ENCODE results near the gene UBTD2. TPM values are rescaled to one million over a fixed set of nuclear protein-coding genes. Genes with fewer than 3 reads are reported as not detected.

UBTD2 gene
- total and polyA plus RNA-seq, 2 donors (not counting 1 experiment from before 2014, with no cell fraction given): 24.9 to 29.8 TPM

DNA sequence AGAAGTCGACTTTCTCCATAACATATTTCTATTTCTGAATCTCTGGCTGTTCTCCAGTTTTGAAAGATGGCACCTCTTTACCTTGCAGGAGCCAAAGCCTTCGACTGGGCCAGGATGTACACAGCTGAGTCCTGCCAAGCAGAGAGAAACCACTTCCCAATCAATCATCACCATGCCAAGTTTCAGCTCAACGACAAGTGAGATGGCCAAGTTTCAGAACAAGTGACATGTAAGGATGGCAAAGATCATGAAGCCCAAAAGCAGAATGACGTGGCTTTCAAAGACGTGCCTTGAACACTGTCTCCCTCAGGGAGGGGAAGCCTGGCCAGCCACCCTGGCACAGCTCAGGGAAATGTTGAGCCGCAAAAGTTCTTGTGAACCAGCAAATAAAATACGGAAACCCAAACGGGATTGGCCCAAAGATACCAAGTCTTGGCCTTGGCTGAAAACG lies 113.3 kb downstream of the UBTD2 start:
- no peaks in the 10 kb centered on the region for H4K20me1 ChIP-seq (ENCODE audit: control insufficient read depth, extremely low read depth, insufficient read depth, low read length)
- H3K9me3 ChIP-seq (ENCODE audit: control insufficient read depth, insufficient read depth, low read depth, low read length): no peaks in the 10 kb centered on the region
- no peak overlapping the region for H3K4me3 ChIP-seq (replicated peaks in 1 of 4; ENCODE audit: control extremely low read depth in 1 of 4, insufficient read depth in 1 of 4, low read depth in 3 of 4, low read length in 4 of 4)
- no peaks in the 10 kb centered on the region for H3K36me3 ChIP-seq (ENCODE audit: control insufficient read depth, insufficient read depth, low read length)
- no peak for DNase-seq (ENCODE audit: low read depth in 2 of 2)
- H3K27me3 ChIP-seq (ENCODE audit: control insufficient read depth, insufficient read depth, low read length): no peaks in the 10 kb centered on the region
- no peak overlapping the region for H3K4me2 ChIP-seq (ENCODE audit: extremely low read depth, insufficient read depth, low read length)
- H3K27ac ChIP-seq (ENCODE audit: insufficient read depth, low read length): no peak overlapping the region
- H3K4me1 ChIP-seq (ENCODE audit: control insufficient read depth, extremely low read depth, insufficient read depth, low read length): peaks cover 5% of the 10 kb centered on the region
- TF ChIP-seq, protein P1, sequence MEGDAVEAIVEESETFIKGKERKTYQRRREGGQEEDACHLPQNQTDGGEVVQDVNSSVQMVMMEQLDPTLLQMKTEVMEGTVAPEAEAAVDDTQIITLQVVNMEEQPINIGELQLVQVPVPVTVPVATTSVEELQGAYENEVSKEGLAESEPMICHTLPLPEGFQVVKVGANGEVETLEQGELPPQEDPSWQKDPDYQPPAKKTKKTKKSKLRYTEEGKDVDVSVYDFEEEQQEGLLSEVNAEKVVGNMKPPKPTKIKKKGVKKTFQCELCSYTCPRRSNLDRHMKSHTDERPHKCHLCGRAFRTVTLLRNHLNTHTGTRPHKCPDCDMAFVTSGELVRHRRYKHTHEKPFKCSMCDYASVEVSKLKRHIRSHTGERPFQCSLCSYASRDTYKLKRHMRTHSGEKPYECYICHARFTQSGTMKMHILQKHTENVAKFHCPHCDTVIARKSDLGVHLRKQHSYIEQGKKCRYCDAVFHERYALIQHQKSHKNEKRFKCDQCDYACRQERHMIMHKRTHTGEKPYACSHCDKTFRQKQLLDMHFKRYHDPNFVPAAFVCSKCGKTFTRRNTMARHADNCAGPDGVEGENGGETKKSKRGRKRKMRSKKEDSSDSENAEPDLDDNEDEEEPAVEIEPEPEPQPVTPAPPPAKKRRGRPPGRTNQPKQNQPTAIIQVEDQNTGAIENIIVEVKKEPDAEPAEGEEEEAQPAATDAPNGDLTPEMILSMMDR (conservative IDR thresholded peaks at IDR 0.05 in 1 of 2, IDR thresholded peaks at IDR 0.05 in 1 of 2; ENCODE audit: low read depth in 1 of 2, low read length in 2 of 2): no peak
- no peak for TF ChIP-seq EZH2 (IDR thresholded peaks at IDR 0.05; ENCODE audit: low read length, missing control alignments)
- H3K9ac ChIP-seq (ENCODE audit: insufficient read depth, low read length): no peak overlapping the region
- H3K79me2 ChIP-seq (ENCODE audit: control insufficient read depth, insufficient read depth, low read length): peaks cover 6% of the 10 kb centered on the region
- H2AFZ ChIP-seq (ENCODE audit: low read length): no peak overlapping the region

GRCh38 chr5:172169216-172169615 lies 114.3 kb downstream of the UBTD2 start:
- Histone ChIP-seq H4K20me1 (ENCODE audit: control insufficient read depth, extremely low read depth, insufficient read depth, low read length) (no peaks in the 10 kb centered on the region), H3K27me3 (ENCODE audit: control insufficient read depth, insufficient read depth, low read length) (no peaks in the 10 kb centered on the region), H2AFZ (ENCODE audit: low read length) (no peak overlapping the region), H3K9ac (ENCODE audit: insufficient read depth, low read length) (no peak overlapping the region), H3K9me3 (ENCODE audit: control insufficient read depth, insufficient read depth, low read depth, low read length) (no peaks in the 10 kb centered on the region), H3K36me3 (ENCODE audit: control insufficient read depth, insufficient read depth, low read length) (no peaks in the 10 kb centered on the region), H3K79me2 (ENCODE audit: control insufficient read depth, insufficient read depth, low read length) (peaks cover 6% of the 10 kb centered on the region), H3K4me1 (ENCODE audit: control insufficient read depth, extremely low read depth, insufficient read depth, low read length) (peaks cover 11% of the 10 kb centered on the region), H3K4me2 (ENCODE audit: extremely low read depth, insufficient read depth, low read length) (no peak overlapping the region), H3K4me3 (replicated peaks in 1 of 4; ENCODE audit: control extremely low read depth in 1 of 4, insufficient read depth in 1 of 4, low read depth in 3 of 4, low read length in 4 of 4) (no peak overlapping the region), H3K27ac (ENCODE audit: insufficient read depth, low read length) (no peak overlapping the region)
- TF ChIP-seq EZH2 (IDR thresholded peaks at IDR 0.05; ENCODE audit: low read length, missing control alignments): no peak
- TF ChIP-seq, protein P1 (conservative IDR thresholded peaks at IDR 0.05 in 1 of 2, IDR thresholded peaks at IDR 0.05 in 1 of 2; ENCODE audit: low read depth in 1 of 2, low read length in 2 of 2): no peak
- no peak for DNase-seq (ENCODE audit: low read depth in 2 of 2)

DNA sequence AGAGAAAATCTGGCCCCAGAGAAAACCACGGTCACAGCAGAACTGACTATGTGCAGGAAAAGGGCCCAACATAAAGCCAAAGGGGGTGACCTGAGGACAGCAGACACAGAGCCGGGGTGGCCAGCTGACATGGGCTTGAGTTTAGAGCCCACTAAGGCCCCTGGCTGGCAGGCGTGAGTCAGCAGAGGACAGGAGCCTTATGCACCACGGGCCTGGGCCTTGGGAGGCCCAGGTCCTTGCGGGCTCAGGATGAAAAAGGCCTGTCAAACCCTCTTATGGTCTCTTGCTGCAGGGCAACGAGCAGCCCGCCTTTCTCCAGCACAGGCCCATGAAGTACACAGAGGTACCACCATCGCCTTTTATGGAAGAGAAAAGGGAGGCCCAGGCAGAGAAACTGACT lies 115.3 kb downstream of the UBTD2 start:
- DNase-seq (ENCODE audit: low read depth in 2 of 2): no peak
- H3K27me3 ChIP-seq (ENCODE audit: control insufficient read depth, insufficient read depth, low read length): no peaks in the 10 kb centered on the region
- H3K4me2 ChIP-seq (ENCODE audit: extremely low read depth, insufficient read depth, low read length): peak overlapping the region; percentile 80
- no peak overlapping the region for H3K27ac ChIP-seq (ENCODE audit: insufficient read depth, low read length)
- no peaks in the 10 kb centered on the region for H3K9me3 ChIP-seq (ENCODE audit: control insufficient read depth, insufficient read depth, low read depth, low read length)
- H3K36me3 ChIP-seq (ENCODE audit: control insufficient read depth, insufficient read depth, low read length): no peaks in the 10 kb centered on the region
- peaks cover 14% of the 10 kb centered on the region for H3K4me1 ChIP-seq (ENCODE audit: control insufficient read depth, extremely low read depth, insufficient read depth, low read length)
- H3K79me2 ChIP-seq (ENCODE audit: control insufficient read depth, insufficient read depth, low read length): peaks cover 8% of the 10 kb centered on the region
- H3K9ac ChIP-seq (ENCODE audit: insufficient read depth, low read length): no peak overlapping the region
- H3K4me3 ChIP-seq (replicated peaks in 1 of 4; ENCODE audit: control extremely low read depth in 1 of 4, insufficient read depth in 1 of 4, low read depth in 3 of 4, low read length in 4 of 4): no peak overlapping the region
- H4K20me1 ChIP-seq (ENCODE audit: control insufficient read depth, extremely low read depth, insufficient read depth, low read length): no peaks in the 10 kb centered on the region
- TF ChIP-seq, protein P1 (conservative IDR thresholded peaks at IDR 0.05 in 1 of 2, IDR thresholded peaks at IDR 0.05 in 1 of 2; ENCODE audit: low read depth in 1 of 2, low read length in 2 of 2): no peak
- TF ChIP-seq EZH2 (IDR thresholded peaks at IDR 0.05; ENCODE audit: low read length, missing control alignments): no peak
- no peak overlapping the region for H2AFZ ChIP-seq (ENCODE audit: low read length)

All from fibroblast of lung (primary cell).